Brain pericyte (primary cell): ENCODE measurements around the gene RRAD.
A peak's percentile ranks its signal among the peaks of the same experiment; 100 is the strongest.

Source experiments
- DNase-seq: peaks from one replicate; pipeline ENCODE4 v3.0.0-alpha.2; 2012; ENCODE audit warnings: low read depth, low spot score

RRAD gene

GRCh38 chr16:66881014-66881417 lies 44.3 kb downstream of the RRAD start:
- no peak for DNase-seq

- DNase-seq = peak; percentile 63
These were observed 44.9 kb downstream of the RRAD start, which contains the start of gene PDP2 for GRCh38 chr16:66880288-66881013. PDP2 (plus strand) TSS chr16:66880515; CDS start chr16:66884285, 3,770 bp downstream.

- no peak for DNase-seq
These were observed 47.3 kb downstream of the RRAD start for GRCh38 chr16:66878067-66878466.

- DNase-seq = no peak
These were observed 51.1 kb downstream of the RRAD start for GRCh38 chr16:66874079-66874775.

- no peak for DNase-seq
These were observed 51.7 kb downstream of the RRAD start for GRCh38 chr16:66873685-66874055.

- peak; percentile 67 for DNase-seq
These were observed 52.2 kb downstream of the RRAD start for GRCh38 chr16:66872943-66873684.

GRCh38 chr16:66872559-66872942 lies 52.8 kb downstream of the RRAD start:
- no peak for DNase-seq

- no peak for DNase-seq
These were observed 53.5 kb downstream of the RRAD start for GRCh38 chr16:66871840-66872239.
